GM12878 (cell line): Measurements from ENCODE around the gene AGPAT4. TPM values are rescaled to one million over a fixed set of nuclear protein-coding genes. Genes with fewer than 3 reads are reported as not detected.

ENCODE experiments used
- ATAC-seq: fragments of 200-7000 bp; cut with Tn5 transposase; 3 replicates; pipeline ENCODE4 v1.9.1; 2020; ENCODE audit warnings: mild to moderate bottlenecking, moderate library complexity
- BruUV-seq: library from RNA; stranded (reverse); fragments of 400-500 nt; replicated peaks from 2 replicates; lab custom pipeline; 2021; lab: Mats Ljungman, UMichigan
- CTCF ChIA-PET: fragments of 300-600 bp; sonication (Branson Sonifier 250); formaldehyde crosslinking; extraction: SDS; loops from one replicate; lab custom pipeline; 2021; ENCODE audit warnings: inconsistent platforms; lab: Yijun Ruan, JAX
- POLR2A ChIA-PET: fragments of 350-600 bp; formaldehyde crosslinking; extraction: SDS; loops from one replicate; lab custom pipeline; 2021; ENCODE audit warnings: inconsistent platforms; lab: Charles Lee
- RAD21 ChIA-PET: fragments of 300-600 bp; sonication (Branson Sonifier 250); formaldehyde crosslinking; loops from one replicate; lab custom pipeline; 2023; ENCODE audit warnings: antibody characterized with exemption; ENCODE audit not compliant: unreplicated experiment; lab: Charles Lee
- SMC1A ChIA-PET: fragments of 300-600 bp; sonication (Branson Sonifier 250); formaldehyde crosslinking; loops from one replicate; lab custom pipeline; 2023; ENCODE audit not compliant: unreplicated experiment, uncharacterized antibody; lab: Charles Lee
- DNase-seq: peaks from one replicate; pipeline ENCODE4 v3.0.0-alpha.2; 2011; ENCODE audit warnings: low read depth, low spot score
- FAIRE-seq: peaks from 3 replicates; lab custom pipeline; 2011; peaks lifted over from hg19 to GRCh38; lab: Jason Lieb, UNC
- H2AFZ ChIP-seq: 2 replicates; pipeline ENCODE4 v1.6.0; 2011; ENCODE audit warnings: low read depth, low read length, control low read depth; ENCODE audit not compliant: control insufficient read depth
- H3K27ac ChIP-seq: 2 replicates; pipeline ENCODE4 v1.5.1; 2011; ENCODE audit warnings: control low read depth; ENCODE audit not compliant: control insufficient read depth, insufficient read depth
- H3K27me3 ChIP-seq, 2 experiments: replicated peaks in 1 of 2; 2 replicates each; pipeline versions ENCODE4 v1.6.0 to v1.6.1; 2011; ENCODE audit warnings: low read length in 1 of 2; ENCODE audit not compliant: control insufficient read depth in 2 of 2, insufficient read depth in 2 of 2
- H3K36me3 ChIP-seq, 2 experiments: 2 replicates each; pipeline ENCODE4 v1.5.1; 2011; ENCODE audit warnings: low read length in 1 of 2; ENCODE audit not compliant: control insufficient read depth in 2 of 2, insufficient read depth in 2 of 2
- H3K4me1 ChIP-seq: 2 replicates; pipeline ENCODE4 v1.6.1; 2011; ENCODE audit warnings: mild to moderate bottlenecking, low read length, moderate library complexity, mixed read lengths; ENCODE audit not compliant: control insufficient read depth, insufficient read depth
- H3K4me2 ChIP-seq: 2 replicates; pipeline ENCODE4 v1.6.0; 2011; ENCODE audit warnings: control low read depth; ENCODE audit not compliant: control insufficient read depth, insufficient read depth
- H3K4me3 ChIP-seq: fragments of 200-600 bp; sonication (generic); 2 replicates; pipeline ENCODE4 v1.5.1; 2016
- H3K79me2 ChIP-seq: 2 replicates; pipeline ENCODE4 v1.6.0; 2011; ENCODE audit warnings: low read length; ENCODE audit not compliant: control insufficient read depth, insufficient read depth
- H3K9ac ChIP-seq: 2 replicates; pipeline ENCODE4 v1.8.0; 2011; ENCODE audit warnings: low read length, control low read depth, mixed read lengths; ENCODE audit not compliant: control insufficient read depth, insufficient read depth
- H3K9me3 ChIP-seq: replicated peaks from 3 replicates; pipeline ENCODE4 v1.5.1; 2011; ENCODE audit warnings: mild to moderate bottlenecking, low read length; ENCODE audit not compliant: control insufficient read depth, insufficient read depth
- H4K20me1 ChIP-seq: 2 replicates; pipeline ENCODE4 v1.6.0; 2011; ENCODE audit not compliant: control insufficient read depth, insufficient read depth
- ATF7 ChIP-seq: fragments of 450-650 bp; IDR thresholded peaks from 2 replicates; pipeline ENCODE4 v1.6.1; 2016; ENCODE audit warnings: low read depth, mild to moderate bottlenecking
- BCL11A ChIP-seq: IDR thresholded peaks from 2 replicates; pipeline ENCODE4 v1.6.1; 2011; ENCODE audit warnings: low read depth, low read length
- CEBPZ ChIP-seq: fragments of 150-350 bp; IDR thresholded peaks from 2 replicates; pipeline ENCODE4 v1.6.1; 2016; ENCODE audit warnings: low read depth, low read length
- GATAD2B ChIP-seq: fragments of 450-650 bp; conservative IDR thresholded peaks from 2 replicates; pipeline ENCODE4 v1.6.1; 2017; ENCODE audit warnings: low read depth, mild to moderate bottlenecking, moderate library complexity
- HDGF ChIP-seq: fragments of 450-650 bp; IDR thresholded peaks from 2 replicates; pipeline ENCODE4 v1.6.1; 2016; ENCODE audit warnings: antibody characterized with exemption
- MLLT1 ChIP-seq: fragments of 450-650 bp; IDR thresholded peaks from 2 replicates; pipeline ENCODE4 v1.6.1; 2016; ENCODE audit warnings: mild to moderate bottlenecking
- PAX8 ChIP-seq: fragments of 450-650 bp; IDR thresholded peaks from 2 replicates; pipeline ENCODE4 v1.6.1; 2017; ENCODE audit warnings: mild to moderate bottlenecking, moderate library complexity
- STAT3 ChIP-seq: IDR thresholded peaks from 2 replicates; pipeline ENCODE4 v1.6.1; 2011; ENCODE audit warnings: low read depth, low read length, improper control_type of control experiment
- SUZ12 ChIP-seq: fragments of 200-600 bp; sonication (generic); IDR thresholded peaks from one replicate; pipeline ENCODE4 v1.6.1; 2018; ENCODE audit warnings: antibody characterized with exemption, mild to moderate bottlenecking; ENCODE audit not compliant: unreplicated experiment
- TAF1 ChIP-seq: IDR thresholded peaks from 2 replicates; pipeline ENCODE4 v1.6.1; 2011; ENCODE audit warnings: mild to moderate bottlenecking, low read depth, low read length, borderline replicate concordance
- TCF12 ChIP-seq: IDR thresholded peaks from 2 replicates; pipeline ENCODE4 v1.6.1; 2011; ENCODE audit warnings: low read depth, mild to moderate bottlenecking, low read length
- USF2 ChIP-seq: IDR thresholded peaks from 2 replicates; pipeline ENCODE4 v1.6.1; 2011; ENCODE audit warnings: low read depth, low read length, improper control_type of control experiment, borderline replicate concordance
- WGBS: methylation state at CpG from one replicate; pipeline ENCODE4 v1.1.6; 2016; ENCODE audit warnings: low lambda C conversion rate; ENCODE audit not compliant: insufficient replicate concordance, insufficient coverage; ENCODE audit errors: missing lambda C conversion rate; 5-methylcytosine and 5-hydroxymethylcytosine counted together
- in situ Hi-C: fragments of 300-500 bp; cut with MboI; formaldehyde crosslinking; loops from 9 replicates; pipeline ENCODE4 v1.14.3; 2018; ENCODE audit warnings: mixed read lengths
- intact Hi-C: fragments of 100-400 bp; cut with micrococcal nuclease; formaldehyde crosslinking; loops from one replicate; pipeline ENCODE4 v1.14.2; 2022; ENCODE audit not compliant: unreplicated experiment
- polyA plus RNA-seq, 11 experiments: library from polyadenylated mRNA; depleted of rRNA in 4 of 11; unstranded in 6 of 11; stranded (reverse) in 5 of 11; fragments of >200 nt; fragmentation: Nextera tagmentation in 4 of 11; fragmentation: Illumina TruSeq in 1 of 11; extraction: Ambion mirVana in 4 of 11; extraction: Trizol in 1 of 11; gene quantifications; 1 replicate in 1 of 11; 2 replicates in 10 of 11; pipeline versions ENCODE4 v1.2.1 to v1.2.3, GENCODE V29; 2011 to 2016; ENCODE audit warnings: inconsistent platforms in 2 of 11, missing spikeins in 2 of 11, low read depth in 1 of 11
- total RNA-seq, 4 experiments: library from RNA; depleted of rRNA in 3 of 4; stranded (reverse); fragments of >200 nt in 3 of 4; fragmentation: Illumina TruSeq in 1 of 4; extraction: Trizol in 1 of 4; gene quantifications; 2 replicates each; pipeline versions ENCODE4 v1.2.1 to v1.2.3, GENCODE V29; 2013 to 2021

The AGPAT4 gene
- total and polyA plus RNA-seq, 10 of the 15 experiments (the other 5 are each of a cell fraction or from before 2014, with no cell fraction given) = 0.34 to 2.2 (median 1.3) TPM

- DNase-seq (no peak), ATAC-seq (no peak), FAIRE-seq (no peak)
- BruUV-seq = no TSS peak
- TF ChIP-seq STAT3 (no peak), PAX8 (no peak)
- in situ Hi-C loops (no loop called here), intact Hi-C loops (no loop called here)
- ChIA-PET POLR2A (interaction anchor here (0.6 kb wide), 1 partner anchor 205 kb away, joined by 4 read pairs; no protein-coding TSS in a partner anchor), SMC1A (no interaction called here), CTCF (interaction anchor here (1.1 kb wide), 1 partner anchor 14 kb away, joined by 3 read pairs; no protein-coding TSS in a partner anchor), RAD21 (interaction anchor here (1.0 kb wide), 1 partner anchor 11 kb away, joined by 3 read pairs; no protein-coding TSS in a partner anchor)
- Histone ChIP-seq H3K79me2 (no peaks in the 10 kb centered on the region), H3K4me1 (no peaks in the 10 kb centered on the region), H3K27me3 (no peaks in the 10 kb centered on the region), H3K4me2 (no peak overlapping the region), H3K27ac (no peak overlapping the region), H3K9ac (no peak overlapping the region), H3K36me3 (no peaks in the 10 kb centered on the region), H2AFZ (no peak overlapping the region), H3K9me3 (no peaks in the 10 kb centered on the region; the same call in 2 of the 3 replicates), H4K20me1 (no peaks in the 10 kb centered on the region), H3K4me3 (no peak overlapping the region)
- 0% methylated on average over 4 of the region's 4 CpGs for WGBS
These were observed 66.7 kb downstream of the AGPAT4 start for GRCh38 chr6:161207200-161207599.

- Histone ChIP-seq H3K4me1 (no peaks in the 10 kb centered on the region), H3K4me3 (no peak overlapping the region), H3K27ac (no peak overlapping the region), H3K36me3 (no peaks in the 10 kb centered on the region), H4K20me1 (no peaks in the 10 kb centered on the region), H2AFZ (no peak overlapping the region), H3K79me2 (no peaks in the 10 kb centered on the region), H3K9me3 (no peaks in the 10 kb centered on the region), H3K4me2 (no peak overlapping the region), H3K9ac (no peak overlapping the region), H3K27me3 (no peaks in the 10 kb centered on the region)
- ChIA-PET POLR2A (no interaction called here), CTCF (no interaction called here), RAD21 (no interaction called here), SMC1A (no interaction called here)
- no peak for ATAC-seq
- FAIRE-seq = no peak
- intact Hi-C loops (no loop called here), in situ Hi-C loops (no loop called here)
- 35% methylated on average over 11 of the region's 11 CpGs for WGBS
- DNase-seq = no peak
- BruUV-seq = no TSS peak
- TF ChIP-seq HDGF = no peak
- TF ChIP-seq GATAD2B = no peak
- no peak for TF ChIP-seq TAF1
- TF ChIP-seq TCF12 = no peak
- no peak for TF ChIP-seq CEBPZ
- TF ChIP-seq SUZ12 = no peak
- no peak for TF ChIP-seq BCL11A
- TF ChIP-seq USF2 = no peak
- no peak for TF ChIP-seq MLLT1
- TF ChIP-seq ATF7 = no peak
These were observed 68.8 kb downstream of the AGPAT4 start for GRCh38 chr6:161204866-161205557.
